ENCODE data around the gene ARHGAP8. TPM values are rescaled to one million over a fixed set of nuclear protein-coding genes. Genes with fewer than 3 reads are reported as not detected.

The ARHGAP8 gene
- total RNA-seq, 1 donor = not detected

DNA sequence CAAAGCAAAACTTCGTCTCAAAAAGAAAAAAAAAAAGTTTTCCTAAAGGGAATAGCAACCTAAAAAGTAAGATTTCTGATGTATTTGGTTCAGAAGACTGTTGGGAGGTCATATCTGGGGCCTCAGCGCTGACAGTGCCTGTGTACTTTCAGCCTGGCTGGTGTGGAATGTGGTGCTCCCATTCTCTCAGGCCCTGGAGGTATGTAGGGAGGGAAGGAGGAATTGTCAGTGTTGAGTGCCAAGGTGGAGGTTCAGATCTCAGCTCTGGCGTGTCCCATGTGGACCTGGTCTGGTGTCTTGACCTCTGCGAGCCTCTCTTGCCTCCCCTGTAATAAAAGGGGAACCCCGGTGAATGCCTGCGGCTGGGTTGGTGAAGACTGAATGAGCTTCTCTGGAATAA is 28.0 kb upstream of the ARHGAP8 start:
- DNase-seq (ENCODE audit: low read depth) = no peak
- TF ChIP-seq, protein P1, sequence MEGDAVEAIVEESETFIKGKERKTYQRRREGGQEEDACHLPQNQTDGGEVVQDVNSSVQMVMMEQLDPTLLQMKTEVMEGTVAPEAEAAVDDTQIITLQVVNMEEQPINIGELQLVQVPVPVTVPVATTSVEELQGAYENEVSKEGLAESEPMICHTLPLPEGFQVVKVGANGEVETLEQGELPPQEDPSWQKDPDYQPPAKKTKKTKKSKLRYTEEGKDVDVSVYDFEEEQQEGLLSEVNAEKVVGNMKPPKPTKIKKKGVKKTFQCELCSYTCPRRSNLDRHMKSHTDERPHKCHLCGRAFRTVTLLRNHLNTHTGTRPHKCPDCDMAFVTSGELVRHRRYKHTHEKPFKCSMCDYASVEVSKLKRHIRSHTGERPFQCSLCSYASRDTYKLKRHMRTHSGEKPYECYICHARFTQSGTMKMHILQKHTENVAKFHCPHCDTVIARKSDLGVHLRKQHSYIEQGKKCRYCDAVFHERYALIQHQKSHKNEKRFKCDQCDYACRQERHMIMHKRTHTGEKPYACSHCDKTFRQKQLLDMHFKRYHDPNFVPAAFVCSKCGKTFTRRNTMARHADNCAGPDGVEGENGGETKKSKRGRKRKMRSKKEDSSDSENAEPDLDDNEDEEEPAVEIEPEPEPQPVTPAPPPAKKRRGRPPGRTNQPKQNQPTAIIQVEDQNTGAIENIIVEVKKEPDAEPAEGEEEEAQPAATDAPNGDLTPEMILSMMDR (IDR thresholded peaks at IDR 0.05; ENCODE audit: insufficient read depth, low read length) = no peak
- H3K4me3 ChIP-seq (ENCODE audit: low read depth, low read length) = no peak overlapping the region

- H3K4me3 ChIP-seq (ENCODE audit: low read depth, low read length) = no peak overlapping the region
- TF ChIP-seq, protein P1 (IDR thresholded peaks at IDR 0.05; ENCODE audit: insufficient read depth, low read length) = no peak
- DNase-seq (ENCODE audit: low read depth) = no peak
These were observed 27.5 kb upstream of the ARHGAP8 start for GRCh38 chr22:44724859-44725258.

GRCh38 chr22:44726439-44726838 is 25.9 kb upstream of the ARHGAP8 start:
- H3K4me3 ChIP-seq (ENCODE audit: low read depth, low read length) = no peak overlapping the region
- TF ChIP-seq, protein P1 (IDR thresholded peaks at IDR 0.05; ENCODE audit: insufficient read depth, low read length) = no peak
- no peak for DNase-seq (ENCODE audit: low read depth)

- TF ChIP-seq, protein P1 (IDR thresholded peaks at IDR 0.05; ENCODE audit: insufficient read depth, low read length) = no peak
- no peak for DNase-seq (ENCODE audit: low read depth)
- no peak overlapping the region for H3K4me3 ChIP-seq (ENCODE audit: low read depth, low read length)
These were observed 25.2 kb upstream of the ARHGAP8 start for GRCh38 chr22:44727148-44727547.

DNA sequence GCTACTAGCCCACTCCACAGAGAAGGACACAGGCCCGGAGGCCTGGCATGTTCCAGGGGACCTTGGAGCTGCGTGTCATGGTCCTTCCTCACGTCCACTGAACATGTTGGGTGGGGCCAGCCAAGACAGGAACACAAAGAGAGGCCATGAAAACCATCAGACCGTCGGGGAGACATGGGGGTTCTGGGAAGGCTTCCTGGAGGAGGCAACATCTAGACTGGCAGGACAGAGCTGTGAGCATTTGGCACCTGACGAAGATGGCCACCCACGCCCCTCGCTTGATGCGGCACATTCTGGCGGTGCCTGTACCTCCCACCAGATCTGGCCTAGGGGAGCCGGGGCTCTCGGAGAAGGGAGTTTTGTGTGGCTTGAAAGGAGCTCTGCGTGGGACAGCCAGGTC is 24.7 kb upstream of the ARHGAP8 start:
- no peak for DNase-seq (ENCODE audit: low read depth)
- TF ChIP-seq, protein P1 (IDR thresholded peaks at IDR 0.05; ENCODE audit: insufficient read depth, low read length) = no peak
- no peak overlapping the region for H3K4me3 ChIP-seq (ENCODE audit: low read depth, low read length)

DNA sequence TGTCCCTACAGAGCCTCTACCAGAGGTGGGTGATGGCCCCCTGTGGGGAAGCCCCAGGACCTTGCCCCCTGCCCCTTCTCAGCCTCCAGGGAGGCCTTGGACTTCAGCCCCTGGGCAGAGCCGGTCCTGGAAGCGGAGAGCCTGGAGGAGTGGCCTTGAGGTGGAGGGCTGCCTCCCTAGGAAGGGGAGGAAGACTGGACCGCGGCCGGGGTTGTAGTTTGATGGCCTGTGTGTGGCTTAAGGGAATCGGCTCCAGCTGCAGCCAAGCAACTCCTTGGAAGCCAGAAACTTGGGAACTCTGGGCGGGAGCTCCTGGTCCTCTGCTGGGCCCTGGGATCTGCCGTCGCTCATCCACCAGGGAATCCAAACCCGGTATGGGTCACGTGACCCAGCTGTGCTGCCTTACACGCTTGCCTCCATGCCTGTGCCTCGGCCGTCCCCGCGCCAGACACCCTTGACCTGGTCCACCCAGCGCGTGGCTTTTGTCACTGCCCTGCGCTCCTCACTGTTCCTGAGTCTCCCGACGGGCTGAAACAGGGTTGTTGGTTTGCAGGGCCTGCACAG is 23.5 kb upstream of the ARHGAP8 start:
- TF ChIP-seq, protein P1 (IDR thresholded peaks at IDR 0.05; ENCODE audit: insufficient read depth, low read length) = no peak
- no peak overlapping the region for H3K4me3 ChIP-seq (ENCODE audit: low read depth, low read length)
- DNase-seq (ENCODE audit: low read depth) = no peak

Measured in fibroblast of the aortic adventitia (primary cell).